ENCODE data around the gene PROM1. TPM values are rescaled to one million over a fixed set of nuclear protein-coding genes. Genes with fewer than 3 reads are reported as not detected.

The PROM1 gene
- total and polyA plus RNA-seq, 9 of the 15 experiments (the other 6 are each of a cell fraction or from before 2014, with no cell fraction given): 0.05 TPM; not detected in 8

GRCh38 chr4:15935504-15936402 is 148.1 kb downstream of the PROM1 start:
- H4K20me1 ChIP-seq (replicated peaks; ENCODE audit: control insufficient read depth, insufficient read depth, low read length): no peaks in the 10 kb centered on the region; the same call in 1 of the 2 replicates
- TF ChIP-seq PTTG1 (tag; IDR thresholded peaks at IDR 0.05; ENCODE audit: low read depth) (no peak), TFE3 (CRISPR knock-in tag; IDR thresholded peaks at IDR 0.05) (no peak), SMARCC2 (IDR thresholded peaks at IDR 0.05; ENCODE audit: low read depth) (no peak), ETS1 (conservative IDR thresholded peaks at IDR 0.05; ENCODE audit: control insufficient read depth, low read depth, low read length) (no peak), HMG20A (CRISPR knock-in tag; conservative IDR thresholded peaks at IDR 0.05) (no peak), PTRF (tag; IDR thresholded peaks at IDR 0.05) (no peak), POLR2G (IDR thresholded peaks at IDR 0.05; ENCODE audit: low read depth, low read length) (no peak), GTF2A2 (tag; IDR thresholded peaks at IDR 0.05) (no peak), ZC3H8 (IDR thresholded peaks at IDR 0.05) (no peak), HNRNPLL (IDR thresholded peaks at IDR 0.05; ENCODE audit: low read depth, low read length, poor library complexity, severe bottlenecking) (no peak), ZNF449 (CRISPR knock-in tag; IDR thresholded peaks at IDR 0.05) (no peak), NBN (IDR thresholded peaks at IDR 0.05; ENCODE audit: low read depth) (no peak), ZNF197 (CRISPR knock-in tag; IDR thresholded peaks at IDR 0.05; ENCODE audit: low read depth) (no peak), HNRNPL (IDR thresholded peaks at IDR 0.05; ENCODE audit: low read depth, low read length) (no peak), LARP7 (IDR thresholded peaks at IDR 0.05) (no peak), XRCC5 (IDR thresholded peaks at IDR 0.05; ENCODE audit: low read depth, low read length) (no peak), MYBL2 (IDR thresholded peaks at IDR 0.05; ENCODE audit: low read depth) (no peak), MYBL2 (CRISPR knock-in tag; IDR thresholded peaks at IDR 0.05; ENCODE audit: borderline replicate concordance) (no peak)
- H3K9me3 ChIP-seq (replicated peaks; ENCODE audit: control insufficient read depth, insufficient read depth, low read depth, low read length): no peaks in the 10 kb centered on the region
- H3K27me3 ChIP-seq (ENCODE audit: control insufficient read depth in 2 of 2, insufficient read depth in 2 of 2, low read length in 2 of 2): peaks cover 2 to 8% of the 10 kb centered on the region in 2 experiments; a peak in 3 of 5 replicates
- under 1% methylated on average over 10 of the region's 10 CpGs for WGBS (ENCODE audit: insufficient coverage, low coverage, missing lambda C conversion rate)
- BruUV-seq (replicated peaks): no TSS peak
- no peak overlapping the region for H3K27ac ChIP-seq (ENCODE audit: extremely low read depth, low read depth, low read length)
- H3K4me3 ChIP-seq: no peak overlapping the region
- no peak overlapping the region for H2AFZ ChIP-seq (ENCODE audit: low read depth, low read length)
- DNase-seq (ENCODE audit: extremely low read depth in 1 of 4, low spot score in 3 of 4): no peak
- H3K79me2 ChIP-seq (ENCODE audit: control insufficient read depth, insufficient read depth, low read length): no peaks in the 10 kb centered on the region
- ChIA-PET CTCF (ENCODE audit: low intra/inter-chr PET ratio) (no interaction called here), POLR2A (interaction anchor here (1.0 kb wide), 1 partner anchor 20 kb away, joined by 4 read pairs; no protein-coding TSS in a partner anchor)
- H3K36me3 ChIP-seq (ENCODE audit: control insufficient read depth, insufficient read depth, low read length): no peaks in the 10 kb centered on the region
- in situ Hi-C loops (cut with MboI) (no loop called here), intact Hi-C loops (cut with micrococcal nuclease) (no loop called here)
- no peaks in the 10 kb centered on the region for H3K4me1 ChIP-seq (replicated peaks in 1 of 2; ENCODE audit: control insufficient read depth in 2 of 2, insufficient read depth in 2 of 2, low read length in 2 of 2)
- no peak overlapping the region for H3K9ac ChIP-seq (ENCODE audit: insufficient read depth in 1 of 2, low read depth in 2 of 2, low read length in 2 of 2)
- FAIRE-seq: no peak
- no peaks in the 10 kb centered on the region for H3K9me1 ChIP-seq (ENCODE audit: control insufficient read depth, insufficient read depth, low read length)
- no peak for ATAC-seq
- H3K4me2 ChIP-seq (ENCODE audit: insufficient read depth, low read length): no peak overlapping the region

All from K562 (cell line).